DMS53 (cell line): ENCODE results near the gene BOK.

Experiments
- DNase-seq: peaks from one replicate; lab custom pipeline; 2025; lab: John Stamatoyannopoulos, UW

Gene BOK

DNA sequence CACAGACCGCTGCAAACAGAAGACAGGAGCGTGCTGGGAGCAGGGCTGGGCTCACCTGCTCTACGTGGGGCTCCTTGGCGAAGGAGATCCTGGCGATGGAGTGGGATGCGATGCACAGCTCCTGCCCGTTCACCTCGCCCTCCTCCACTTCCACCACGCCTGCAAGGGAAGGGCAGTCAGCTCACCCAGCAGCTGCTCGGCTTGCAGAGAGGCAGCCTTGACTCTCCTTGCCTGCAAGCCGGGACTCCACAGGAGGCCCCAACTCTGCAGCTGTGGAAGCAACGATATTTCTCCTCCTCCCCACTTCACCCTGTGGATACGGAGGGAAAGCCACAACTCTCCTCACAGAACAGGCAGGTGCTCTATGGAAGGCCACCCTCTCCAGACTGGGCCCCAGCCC lies 43.3 kb downstream of the BOK start:
- no peak for DNase-seq

DNA sequence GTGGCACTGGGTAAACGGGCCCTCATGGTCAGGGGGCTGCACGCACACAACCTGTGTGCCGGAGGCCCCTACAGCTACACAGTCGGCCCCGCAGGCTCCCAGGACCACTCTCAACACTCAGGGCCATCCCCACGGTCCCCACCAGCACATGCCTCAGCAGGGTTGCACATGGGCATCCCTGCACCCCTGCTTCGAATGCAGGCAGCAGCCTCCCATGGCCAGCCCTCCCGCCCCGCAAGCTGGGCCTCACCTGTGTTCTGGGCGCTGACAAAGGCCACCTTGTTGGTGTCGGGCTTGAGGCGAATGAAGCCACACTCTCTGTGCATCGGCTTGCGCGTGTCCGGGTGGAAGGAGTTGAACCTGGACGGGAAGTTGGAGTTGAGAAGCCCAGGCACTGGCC lies 44.2 kb downstream of the BOK start:
- DNase-seq = no peak

DNA sequence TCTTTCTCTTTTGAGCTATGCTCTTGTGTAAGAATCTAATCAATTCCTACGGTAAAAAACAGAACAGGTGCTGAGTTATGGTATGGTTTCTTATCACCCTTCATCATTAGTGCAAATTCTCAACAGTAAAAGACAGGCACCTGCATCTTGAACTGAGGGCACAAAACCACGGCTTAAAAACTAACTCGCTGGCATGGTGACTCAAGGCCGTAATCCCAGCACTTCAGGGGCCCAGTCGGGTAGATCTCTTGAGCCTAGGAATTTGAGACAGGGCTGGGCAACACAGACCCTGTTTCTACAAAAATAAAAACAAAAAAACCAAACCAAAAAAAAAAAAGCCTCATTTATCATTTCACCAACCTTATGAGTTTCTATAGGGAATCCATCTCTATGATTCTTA lies 45.1 kb downstream of the BOK start:
- no peak for DNase-seq

DNA sequence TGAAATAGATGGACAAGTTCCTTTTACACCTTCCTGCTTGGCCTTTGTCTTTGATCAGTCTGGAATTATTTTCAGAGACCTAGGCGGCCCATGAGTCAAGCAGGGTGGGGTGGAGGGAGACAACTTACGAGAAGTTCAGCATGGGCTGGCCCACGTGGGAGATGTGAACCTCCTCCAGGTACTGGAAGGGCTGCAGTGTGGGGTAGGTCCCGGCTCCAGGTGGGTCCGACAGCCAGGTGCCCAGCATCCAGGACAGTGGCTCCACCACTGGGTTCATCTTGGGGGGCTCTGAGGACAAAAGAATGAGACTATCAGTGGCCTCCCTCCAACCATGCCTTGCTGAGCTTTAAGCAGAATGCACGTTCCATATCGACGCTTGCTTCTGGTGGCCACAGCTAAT lies 47.6 kb downstream of the BOK start:
- no peak for DNase-seq

GRCh38 chr2:241607162-241607885 lies 48.8 kb downstream of the BOK start:
- no peak for DNase-seq

DNA sequence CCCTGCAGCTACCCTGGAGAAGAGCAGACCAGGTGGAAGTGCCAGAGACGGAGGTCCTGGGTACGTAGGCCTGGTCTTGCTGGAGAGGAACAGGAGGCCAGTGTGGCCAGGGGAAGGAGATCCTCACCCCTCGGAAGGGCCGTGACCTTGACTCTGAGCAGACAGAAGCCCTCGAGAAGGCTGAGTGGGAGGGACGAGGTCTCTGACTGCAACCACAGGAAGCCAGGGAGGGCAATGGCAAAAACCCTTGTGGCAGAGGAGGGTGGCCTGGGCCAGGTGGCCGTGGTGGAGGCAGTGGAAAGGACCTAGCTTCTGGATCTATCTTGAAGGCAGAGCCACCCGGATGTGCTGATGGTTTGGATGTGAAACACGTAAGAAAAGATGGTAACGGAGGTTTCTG lies 50.3 kb downstream of the BOK start:
- DNase-seq = no peak

DNA sequence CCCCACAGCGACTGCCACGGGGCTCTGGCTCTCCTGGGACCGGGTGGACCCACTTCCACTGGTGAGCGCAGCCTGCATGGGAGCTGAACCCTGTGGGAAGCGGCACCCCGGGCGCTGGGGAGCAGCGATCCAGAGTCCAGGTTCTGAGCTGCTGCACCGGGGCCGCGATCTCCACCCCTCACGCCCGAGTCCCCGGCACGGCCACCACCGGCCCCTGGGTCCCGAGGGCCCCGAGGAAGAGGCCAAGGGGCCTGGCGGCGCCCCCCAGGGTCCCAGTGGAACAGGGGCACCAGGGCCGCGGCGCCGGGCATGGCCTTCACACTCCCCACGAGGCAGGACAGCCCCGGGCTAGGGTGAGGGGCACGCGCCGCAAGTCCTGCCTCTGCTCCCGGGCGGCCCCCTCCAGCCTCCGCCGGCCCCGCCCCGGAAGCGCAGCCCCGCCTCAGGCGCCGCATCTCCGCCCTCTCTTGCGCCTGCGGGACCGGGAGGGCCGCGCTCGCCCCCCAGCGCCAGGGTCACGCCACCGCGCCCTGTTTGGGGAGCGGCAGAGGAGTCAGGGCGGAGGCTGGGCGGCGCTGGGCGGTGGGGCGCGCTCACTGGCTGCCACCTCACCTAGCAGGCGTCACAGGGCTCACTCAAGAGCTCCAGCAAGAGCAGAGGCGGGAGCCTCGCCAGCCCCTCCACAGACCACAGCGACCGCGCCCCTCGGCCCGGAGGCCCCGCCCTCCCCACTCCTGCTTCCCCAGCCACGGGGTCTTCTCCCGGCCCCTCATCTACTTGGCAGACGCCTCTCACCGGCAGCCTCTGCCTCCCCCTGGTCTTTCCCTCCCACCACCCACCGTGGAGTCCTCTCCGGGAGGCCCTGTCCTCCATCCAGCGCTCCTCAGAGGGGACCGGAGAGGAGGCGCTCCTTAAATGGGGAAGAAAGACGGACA lies 51.6 kb downstream of the BOK start:
- no peak for DNase-seq

GRCh38 chr2:241611062-241611461 lies 52.5 kb downstream of the BOK start:
- no peak for DNase-seq

- no peak for DNase-seq
Measured at GRCh38 chr2:241612156-241613016, 53.8 kb downstream of the BOK start.

DNA sequence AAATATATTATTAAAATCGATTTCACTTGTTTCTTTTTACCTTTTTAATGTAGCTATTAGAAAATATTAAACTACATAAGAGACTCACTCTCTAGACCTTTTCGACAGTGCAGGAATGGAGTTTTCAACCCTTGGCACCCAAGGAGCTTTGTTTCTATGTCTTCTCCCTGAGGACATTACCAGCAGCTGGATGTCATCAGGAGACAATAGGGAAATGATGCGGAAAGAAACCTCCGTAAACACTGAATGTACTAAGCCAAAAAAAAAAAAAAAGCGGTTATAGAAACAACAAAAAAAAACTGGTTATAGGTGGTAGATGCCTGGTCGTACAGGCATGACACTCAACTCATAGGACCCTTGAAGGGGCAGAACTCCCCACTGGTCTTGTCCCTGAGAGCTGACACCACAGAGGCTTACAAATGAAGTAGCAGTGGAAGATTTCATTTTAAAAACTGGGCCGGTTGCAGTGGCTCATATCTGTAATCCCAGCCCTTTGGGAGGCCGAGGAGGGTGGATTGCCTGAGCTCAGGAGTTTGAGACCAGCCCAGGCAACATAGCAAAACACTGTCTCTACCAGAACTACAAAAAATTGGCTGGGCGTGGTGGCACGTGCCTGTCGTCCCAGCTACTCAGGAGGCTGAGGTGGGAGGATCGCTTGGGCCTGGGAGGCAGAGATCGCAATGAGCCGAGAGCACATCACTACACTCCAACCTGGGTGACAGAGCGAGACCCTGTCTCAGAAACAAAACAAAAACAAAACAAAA lies 54.7 kb downstream of the BOK start:
- DNase-seq = no peak

DNA sequence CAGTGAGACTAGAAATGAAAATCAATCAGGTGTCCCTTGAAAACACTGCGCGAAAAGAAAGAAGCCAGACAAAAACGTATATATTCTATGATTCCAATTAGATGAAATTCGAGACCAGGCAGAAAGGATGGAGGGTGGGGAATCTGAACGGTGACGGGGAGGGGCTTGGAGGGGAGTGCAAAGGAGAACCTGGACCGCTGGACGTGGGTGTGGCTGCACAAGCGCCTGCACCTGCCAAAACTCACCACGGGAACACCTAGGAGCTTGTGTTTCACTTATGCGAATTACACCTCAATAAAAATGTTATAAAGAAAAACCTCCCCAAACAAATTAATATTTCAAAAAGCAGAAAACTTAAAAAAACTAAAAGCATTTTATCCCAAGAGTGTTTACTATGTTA lies 56.5 kb downstream of the BOK start:
- DNase-seq = no peak

DNA sequence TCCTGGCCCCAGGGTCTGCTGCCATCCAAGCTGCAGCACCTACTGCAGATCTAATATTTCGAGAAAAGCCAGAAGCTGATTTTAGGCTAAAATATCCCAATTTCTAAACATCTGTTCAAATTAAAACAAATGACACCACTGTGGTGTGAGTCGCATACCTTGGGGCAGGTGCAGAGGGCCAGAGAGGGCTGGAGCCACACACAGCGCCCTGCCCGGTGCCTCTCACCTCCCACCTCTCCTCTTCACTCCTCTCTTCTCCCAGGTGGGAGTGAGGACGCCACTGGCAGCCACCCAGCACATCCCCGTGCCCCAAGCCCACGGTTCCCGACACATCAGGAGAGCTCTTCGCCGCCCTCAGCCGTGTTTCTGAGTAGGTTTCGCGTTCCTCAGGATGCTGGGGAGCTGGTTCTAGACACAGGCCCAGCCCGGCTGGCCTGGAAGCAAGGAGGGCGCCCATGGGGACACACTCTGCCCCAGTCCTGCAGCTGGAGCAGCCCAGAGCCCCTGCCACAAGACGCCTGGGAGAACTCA lies 57.0 kb downstream of the BOK start:
- DNase-seq = no peak

DNA sequence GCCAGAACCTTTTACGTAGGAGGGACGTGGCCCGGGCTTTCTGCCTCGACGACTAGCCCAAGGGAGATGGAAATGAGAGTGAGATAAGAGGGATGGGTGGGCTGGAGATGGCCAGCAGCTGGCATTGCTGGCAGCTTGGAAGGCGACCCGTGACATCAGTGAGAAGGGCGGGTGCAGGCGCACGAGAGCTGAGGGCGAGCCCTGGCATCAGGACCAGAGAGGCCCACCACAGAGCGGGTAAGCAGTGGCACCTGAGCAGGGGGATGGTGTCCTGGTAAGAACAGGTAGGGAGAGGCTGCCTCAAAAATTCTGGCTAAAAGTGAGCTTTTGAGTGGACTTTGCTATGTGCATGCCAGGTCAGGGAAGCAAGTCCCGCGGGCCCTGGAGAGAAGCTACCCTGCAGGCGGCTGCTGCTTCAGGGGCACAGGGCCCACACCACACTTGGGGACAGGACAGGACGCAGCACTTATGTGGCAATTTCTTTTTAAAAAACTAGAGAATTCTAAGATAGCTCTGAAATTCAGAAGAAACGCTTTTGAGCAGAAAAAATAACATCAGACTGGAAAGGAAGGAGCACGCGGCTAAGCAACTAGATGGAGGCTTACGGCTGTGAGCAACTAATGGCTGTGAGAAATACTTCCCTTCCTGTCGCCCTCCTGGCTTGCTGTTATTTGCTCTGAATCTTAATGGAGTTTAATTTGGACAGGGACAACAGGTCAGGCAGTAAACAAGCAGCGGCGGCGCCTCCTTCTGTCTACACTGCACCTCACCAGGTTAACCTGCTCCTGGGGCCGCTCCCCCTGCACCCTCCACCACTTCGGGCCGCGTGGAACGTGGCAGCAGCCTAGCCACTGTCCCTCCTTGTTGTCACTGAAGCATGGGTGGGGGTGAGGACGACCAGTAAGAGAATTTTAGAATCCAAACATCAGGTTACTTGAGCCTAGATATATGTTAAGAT lies 57.9 kb downstream of the BOK start:
- DNase-seq = no peak

DNA sequence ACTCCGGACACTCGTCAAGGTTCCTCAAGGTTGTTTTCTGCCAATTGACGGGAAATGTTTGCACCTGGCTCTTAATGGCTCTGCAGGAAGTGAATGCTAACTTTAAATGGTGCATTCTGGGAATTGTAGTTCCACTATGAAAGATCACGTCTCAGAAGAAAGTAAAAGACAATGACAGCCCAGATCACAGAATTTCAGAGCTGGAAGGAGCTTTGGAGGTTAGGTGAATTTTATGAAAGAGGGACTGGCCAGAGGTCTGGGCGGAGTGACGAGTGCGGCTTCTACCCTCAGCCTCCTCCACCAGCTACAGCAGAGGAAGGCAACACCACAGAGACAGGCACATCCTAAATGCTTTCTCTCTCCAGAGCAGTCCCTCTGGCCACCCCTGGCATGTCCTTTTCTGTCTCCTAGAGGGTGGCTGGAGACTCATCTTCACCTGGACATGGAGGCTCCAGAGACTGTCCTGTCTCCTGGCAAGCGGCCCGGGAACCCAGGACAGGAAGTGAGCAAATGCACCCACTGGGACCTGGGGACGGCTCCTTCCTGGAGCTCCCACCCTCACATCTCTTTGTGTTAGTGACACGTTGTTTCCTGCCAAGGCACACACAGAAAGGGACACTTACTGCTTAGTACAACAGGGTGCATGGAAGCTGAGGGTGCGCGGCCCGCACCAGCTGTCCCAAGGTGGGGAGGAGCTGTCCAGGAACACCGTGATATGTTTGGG lies 59.0 kb downstream of the BOK start:
- DNase-seq = peak; percentile 78

DNA sequence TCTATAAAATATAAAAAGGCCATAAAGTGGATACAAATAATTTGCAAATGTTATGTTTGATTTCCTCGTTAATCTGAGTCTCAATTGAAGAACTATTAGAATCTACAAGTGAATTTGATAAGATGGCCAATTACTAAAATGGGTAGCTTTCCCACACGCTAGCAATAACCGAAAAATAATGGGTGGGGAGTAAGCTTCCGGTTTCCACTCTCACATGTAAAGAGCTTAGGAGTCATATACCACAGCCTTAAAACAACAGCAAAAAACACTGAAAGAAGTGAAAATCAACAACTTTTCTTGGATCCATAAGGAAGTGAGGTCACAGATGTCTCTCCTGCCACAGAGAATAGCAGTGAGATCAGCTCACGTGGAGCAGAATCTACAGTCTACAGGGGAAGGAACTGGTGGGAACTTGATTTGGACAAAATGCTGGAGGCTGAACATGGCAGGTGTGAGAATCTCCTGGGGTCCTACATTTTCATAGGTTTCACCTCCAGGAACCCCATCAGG lies 59.8 kb downstream of the BOK start:
- DNase-seq = no peak

- DNase-seq = no peak
Measured at GRCh38 chr2:241618829-241619228, 60.3 kb downstream of the BOK start.

DNA sequence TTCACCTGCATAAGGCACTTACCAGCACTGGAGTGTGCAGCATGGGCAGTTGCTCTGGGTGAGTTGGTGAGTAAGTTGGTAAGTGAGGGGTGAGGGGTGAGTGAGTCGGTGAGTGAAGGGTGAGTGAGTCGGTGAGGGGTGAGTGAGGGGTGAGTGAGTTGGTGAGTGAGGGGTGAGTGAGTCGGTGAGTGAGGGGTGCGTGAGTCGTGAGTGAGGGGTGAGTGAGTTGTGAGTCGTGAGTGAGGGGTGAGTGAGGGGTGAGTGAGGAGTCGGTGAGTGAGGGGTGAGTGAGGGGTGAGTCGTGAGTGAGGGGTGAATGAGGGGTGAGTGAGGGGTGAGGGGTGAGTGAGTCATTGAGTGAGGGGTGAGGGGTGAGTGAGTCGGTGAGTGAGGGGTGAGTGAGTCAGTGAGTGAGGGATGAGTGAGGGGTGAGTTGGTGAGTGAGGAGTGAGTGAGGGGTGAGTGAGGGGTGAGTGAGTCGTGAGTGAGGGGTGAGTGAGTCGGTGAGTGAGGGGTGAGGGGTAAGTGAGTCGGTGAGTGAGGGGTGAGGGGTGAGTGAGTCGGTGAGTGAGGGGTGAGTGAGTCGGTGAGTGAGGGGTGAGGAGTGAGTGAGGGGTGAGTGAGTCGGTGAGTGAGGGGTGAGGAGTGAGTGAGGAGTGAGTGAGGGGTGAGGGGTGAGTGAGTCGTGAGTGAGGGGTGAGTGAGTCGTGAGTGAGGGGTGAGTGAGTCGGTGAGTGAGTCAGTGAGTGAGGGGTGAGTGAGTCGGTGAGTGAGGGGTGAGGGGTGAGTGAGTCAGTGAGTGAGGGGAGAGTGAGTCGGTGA lies 61.3 kb downstream of the BOK start:
- DNase-seq = no peak

DNA sequence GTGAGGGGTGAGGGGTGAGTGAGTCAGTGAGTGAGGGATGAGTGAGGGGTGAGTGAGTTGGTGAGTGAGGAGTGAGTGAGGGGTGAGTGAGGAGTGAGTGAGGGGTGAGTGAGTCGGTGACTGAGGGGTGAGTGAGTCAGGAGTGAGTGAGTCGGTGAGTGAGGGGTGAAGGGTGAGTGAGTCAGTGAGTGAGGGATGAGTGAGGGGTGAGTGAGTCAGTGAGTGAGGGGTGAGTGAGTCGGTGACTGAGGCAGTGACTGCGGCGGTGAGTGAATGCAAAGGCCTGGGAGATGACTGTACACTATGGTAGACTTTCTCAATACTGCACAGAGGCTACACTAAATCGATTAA lies 61.8 kb downstream of the BOK start:
- DNase-seq = no peak
